Kasumi-1 (cell line): ENCODE measurements around the gene ARPC2.
"Not testable (repeated sequence)": the region's sequence is repeated elsewhere in the genome, so short reads cannot be mapped to it uniquely, and the experiment has no call there.

Experiments used
- DNase-seq, 2 experiments: peaks; one replicate each; lab custom pipeline; 2025; lab: John Stamatoyannopoulos, UW

Gene ARPC2

GRCh38 chr2:218270721-218271486 is 53.9 kb downstream of the ARPC2 start:
- DNase-seq = no peak

GRCh38 chr2:218271487-218271797 is 54.5 kb downstream of the ARPC2 start:
- DNase-seq = no peak

GRCh38 chr2:218271865-218272530 is 55.0 kb downstream of the ARPC2 start:
- no peak for DNase-seq

- peak; percentile 44 to 67 for DNase-seq
Observed at GRCh38 chr2:218272531-218273212, 55.7 kb downstream of the ARPC2 start.

- DNase-seq = not testable (repeated sequence)
Observed at GRCh38 chr2:218273214-218273907, 56.4 kb downstream of the ARPC2 start.

GRCh38 chr2:218273908-218274249 is 56.9 kb downstream of the ARPC2 start:
- no peak for DNase-seq

- DNase-seq = no peak
Observed at GRCh38 chr2:218274586-218274985, 57.6 kb downstream of the ARPC2 start.

- DNase-seq = no peak
Observed at GRCh38 chr2:218275371-218276072, 58.5 kb downstream of the ARPC2 start.

GRCh38 chr2:218276986-218277755 is 60.2 kb downstream of the ARPC2 start:
- no peak for DNase-seq

- no peak for DNase-seq
Observed at GRCh38 chr2:218277921-218278320, 60.9 kb downstream of the ARPC2 start.

GRCh38 chr2:218278531-218279360 is 61.8 kb downstream of the ARPC2 start:
- DNase-seq = no peak

- no peak for DNase-seq
Observed at GRCh38 chr2:218280260-218280870, 63.4 kb downstream of the ARPC2 start.

- no peak for DNase-seq
Observed at GRCh38 chr2:218281449-218281848, 64.5 kb downstream of the ARPC2 start.

- no peak for DNase-seq
Observed at GRCh38 chr2:218282173-218282991, 65.4 kb downstream of the ARPC2 start.

GRCh38 chr2:218284106-218284811 is 67.3 kb downstream of the ARPC2 start:
- no peak for DNase-seq

GRCh38 chr2:218285604-218286003 is 68.6 kb downstream of the ARPC2 start:
- DNase-seq = no peak

GRCh38 chr2:218286570-218287459 is 69.8 kb downstream of the ARPC2 start:
- DNase-seq = peak; percentile 64 to 83
